CD14-positive monocyte (primary cell): Measurements from ENCODE around the gene CDRT4. TPM values are rescaled to one million over a fixed set of nuclear protein-coding genes. Genes with fewer than 3 reads are reported as not detected.
A peak's percentile ranks its signal among the peaks of the same experiment; 100 is the strongest.

Source experiments
- DNase-seq, 3 donors: peaks; one replicate each; pipeline ENCODE4 v3.0.0-alpha.2; 2011 to 2022
- H2AFZ ChIP-seq: 2 replicates; pipeline ENCODE4 v1.6.0; 2012; ENCODE audit warnings: mild to moderate bottlenecking, low read depth, low read length, inconsistent platforms; ENCODE audit not compliant: insufficient read depth, poor library complexity, severe bottlenecking
- H3K27ac ChIP-seq, 2 donors: 1 replicate in 1 of 2; 2 replicates in 1 of 2; pipeline ENCODE4 v1.5.1; 2012 to 2013; ENCODE audit warnings: low read length in 2 of 2, control low read depth in 1 of 2, inconsistent platforms in 1 of 2, low read depth in 1 of 2, mild to moderate bottlenecking in 1 of 2
- H3K27me3 ChIP-seq, 2 donors: one replicate each; pipeline versions ENCODE4 v1.6.0 to v1.6.1; 2011 to 2013; ENCODE audit warnings: low read length in 2 of 2; ENCODE audit not compliant: control insufficient read depth in 2 of 2, insufficient read depth in 2 of 2
- H3K36me3 ChIP-seq, 2 donors: replicated peaks in 1 of 2; 1 replicate in 1 of 2; 2 replicates in 1 of 2; pipeline versions ENCODE4 v1.5.1 to v1.6.1; 2012 to 2013; ENCODE audit warnings: low read length in 2 of 2, control low read depth in 1 of 2, inconsistent platforms in 1 of 2, mild to moderate bottlenecking in 1 of 2; ENCODE audit not compliant: insufficient read depth in 2 of 2, control insufficient read depth in 1 of 2
- H3K4me1 ChIP-seq, 2 donors: 1 replicate in 1 of 2; 2 replicates in 1 of 2; pipeline versions ENCODE4 v1.5.1 to v1.6.1; 2012 to 2013; ENCODE audit warnings: low read length in 2 of 2, control low read depth in 1 of 2, inconsistent platforms in 1 of 2, mild to moderate bottlenecking in 1 of 2, moderate library complexity in 1 of 2; ENCODE audit not compliant: insufficient read depth in 2 of 2, control insufficient read depth in 1 of 2
- H3K4me2 ChIP-seq: replicated peaks from 2 replicates; pipeline ENCODE3; 2012; ENCODE audit warnings: low read length, moderate library complexity, mild to moderate bottlenecking; ENCODE audit not compliant: poor library complexity, severe bottlenecking; ENCODE audit errors: extremely low read depth
- H3K4me3 ChIP-seq, 3 experiments: fragments of 200-600 bp in 1 of 3; sonication (generic) in 1 of 3; replicated peaks in 1 of 3; 1 replicate in 2 of 3; 2 replicates in 1 of 3; pipeline ENCODE4 v1.5.1; 2011 to 2013; ENCODE audit warnings: low read length in 3 of 3, mild to moderate bottlenecking in 3 of 3, control low read depth in 2 of 3, low read depth in 2 of 3, inconsistent platforms in 1 of 3, moderate library complexity in 1 of 3
- H3K79me2 ChIP-seq: 2 replicates; pipeline ENCODE4 v1.6.0; 2012; ENCODE audit warnings: mild to moderate bottlenecking, control low read depth, inconsistent platforms, low read length, moderate library complexity; ENCODE audit not compliant: insufficient read depth
- H3K9ac ChIP-seq: 2 replicates; pipeline ENCODE4 v1.6.0; 2017; ENCODE audit warnings: low read length, mild to moderate bottlenecking; ENCODE audit not compliant: insufficient read depth, poor library complexity, severe bottlenecking
- H3K9me3 ChIP-seq, 2 donors: replicated peaks in 1 of 2; 1 replicate in 1 of 2; 2 replicates in 1 of 2; pipeline versions ENCODE4 v1.5.1 to v1.6.1; 2012 to 2013; ENCODE audit warnings: low read length in 2 of 2, control low read depth in 1 of 2; ENCODE audit not compliant: control insufficient read depth in 1 of 2, insufficient read depth in 1 of 2
- H4K20me1 ChIP-seq: 2 replicates; pipeline ENCODE4 v1.6.0; 2012; ENCODE audit warnings: mild to moderate bottlenecking, low read length, control low read depth, moderate library complexity; ENCODE audit not compliant: insufficient read depth
- H3K27ac Mint-ChIP-seq, 7 donors: one replicate each; pipeline ENCODE4 v1.8.0; 2020; ENCODE audit warnings: mild to moderate bottlenecking in 7 of 7, mixed read lengths in 7 of 7, moderate library complexity in 6 of 7, inconsistent platforms in 2 of 7
- H3K27me3 Mint-ChIP-seq, 3 donors: one replicate each; pipeline ENCODE4 v1.8.0; 2021 to 2022; ENCODE audit warnings: low read depth in 3 of 3, mild to moderate bottlenecking in 3 of 3, mixed read lengths in 3 of 3, moderate library complexity in 3 of 3, inconsistent platforms in 1 of 3
- H3K36me3 Mint-ChIP-seq, 2 donors: one replicate each; pipeline ENCODE4 v1.8.0; 2020; ENCODE audit warnings: mixed read lengths in 2 of 2, inconsistent platforms in 1 of 2, mild to moderate bottlenecking in 1 of 2
- H3K4me1 Mint-ChIP-seq: one replicate; pipeline ENCODE4 v1.8.0; 2020; ENCODE audit warnings: mild to moderate bottlenecking, mixed read lengths
- H3K4me3 Mint-ChIP-seq, 2 donors: one replicate each; pipeline ENCODE4 v1.8.0; 2020; ENCODE audit warnings: mild to moderate bottlenecking in 2 of 2, mixed read lengths in 2 of 2, moderate library complexity in 1 of 2
- H3K9me3 Mint-ChIP-seq, 7 donors: one replicate each; pipeline ENCODE4 v1.8.0; 2020 to 2022; ENCODE audit warnings: mixed read lengths in 7 of 7, mild to moderate bottlenecking in 6 of 7, moderate library complexity in 6 of 7, inconsistent platforms in 2 of 7
- CTCF ChIP-seq: fragments of 200-600 bp; IDR thresholded peaks from one replicate; pipeline ENCODE4 v1.8.0; 2022; ENCODE audit warnings: antibody characterized with exemption, mild to moderate bottlenecking
- WGBS: methylation state at CpG from one replicate; pipeline ENCODE4 v1.1.5; 2013; ENCODE audit warnings: missing lambda C conversion rate; ENCODE audit not compliant: insufficient coverage; 5-methylcytosine and 5-hydroxymethylcytosine counted together
- intact Hi-C, 2 donors: fragments of 100-400 bp; cut with micrococcal nuclease; formaldehyde crosslinking; loops; one replicate each; pipeline versions ENCODE4 v1.15.0 to v1.15.1; 2023
- polyA plus RNA-seq, 3 donors: library from polyadenylated mRNA; depleted of rRNA in 1 of 3; unstranded in 2 of 3; stranded (reverse) in 1 of 3; fragments of 300-500 nt in 2 of 3; fragments of >200 nt in 1 of 3; fragmentation: Illumina TruSeq in 2 of 3; gene quantifications; 1 replicate in 2 of 3; 2 replicates in 1 of 3; pipeline ENCODE4 v1.2.3, GENCODE V29; 2012 to 2021

CDRT4 gene
- polyA plus RNA-seq, 3 donors: 0.34 to 0.71 TPM; not detected in 1

DNA sequence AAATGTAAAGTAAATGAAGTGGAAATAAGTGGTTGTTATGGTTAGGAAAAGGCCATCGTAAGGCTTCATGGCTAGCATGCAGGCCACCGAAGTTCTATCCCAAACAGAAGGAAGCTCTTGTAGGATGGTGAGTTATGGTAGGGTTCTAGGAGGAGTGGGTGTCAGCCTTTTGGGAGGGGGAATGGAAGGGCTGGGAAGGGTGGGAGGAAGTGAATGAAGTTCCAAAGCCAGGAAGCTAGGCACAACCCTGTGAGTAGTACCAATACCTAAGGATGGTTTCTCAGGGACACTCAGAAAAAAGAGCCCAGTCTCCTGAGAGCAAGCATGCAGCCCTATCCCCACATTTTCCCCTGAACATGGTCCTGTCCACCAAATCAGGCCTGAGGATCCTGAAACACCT, 36.3 kb upstream of the CDRT4 start:
- Histone ChIP-seq H4K20me1 (no peaks in the 10 kb centered on the region), H3K9me3 (no peaks in the 10 kb centered on the region), H3K4me3 (no peak overlapping the region), H2AFZ (no peak overlapping the region), H3K27ac (no peak overlapping the region), H3K79me2 (no peaks in the 10 kb centered on the region), H3K4me2 (no peak overlapping the region), H3K9ac (no peak overlapping the region), H3K4me1 (peaks cover 11 to 12% of the 10 kb centered on the region in 2 donors), H3K36me3 (no peaks in the 10 kb centered on the region), H3K27me3 (no peaks in the 10 kb centered on the region)
- no peak for DNase-seq
- peaks cover 0 to 4% of the 10 kb centered on the region in 2 donors for H3K36me3 Mint-ChIP-seq
- H3K9me3 Mint-ChIP-seq: peaks cover 0 to 2% (median 0%) of the 10 kb centered on the region in 7 donors
- no peak overlapping the region for H3K27ac Mint-ChIP-seq
- H3K4me3 Mint-ChIP-seq: no peak overlapping the region
- TF ChIP-seq CTCF: no peak
- peaks cover 0 to 7% (median 0%) of the 10 kb centered on the region in 3 donors for H3K27me3 Mint-ChIP-seq
- intact Hi-C loops: loop anchor here (1.0 to 5.0 kb wide), 2 partner anchors 241 to 243 kb away; no protein-coding TSS in a partner anchor
- WGBS: 87% methylated on average over 2 of the region's 2 CpGs
- H3K4me1 Mint-ChIP-seq: peaks cover 8% of the 10 kb centered on the region

DNA sequence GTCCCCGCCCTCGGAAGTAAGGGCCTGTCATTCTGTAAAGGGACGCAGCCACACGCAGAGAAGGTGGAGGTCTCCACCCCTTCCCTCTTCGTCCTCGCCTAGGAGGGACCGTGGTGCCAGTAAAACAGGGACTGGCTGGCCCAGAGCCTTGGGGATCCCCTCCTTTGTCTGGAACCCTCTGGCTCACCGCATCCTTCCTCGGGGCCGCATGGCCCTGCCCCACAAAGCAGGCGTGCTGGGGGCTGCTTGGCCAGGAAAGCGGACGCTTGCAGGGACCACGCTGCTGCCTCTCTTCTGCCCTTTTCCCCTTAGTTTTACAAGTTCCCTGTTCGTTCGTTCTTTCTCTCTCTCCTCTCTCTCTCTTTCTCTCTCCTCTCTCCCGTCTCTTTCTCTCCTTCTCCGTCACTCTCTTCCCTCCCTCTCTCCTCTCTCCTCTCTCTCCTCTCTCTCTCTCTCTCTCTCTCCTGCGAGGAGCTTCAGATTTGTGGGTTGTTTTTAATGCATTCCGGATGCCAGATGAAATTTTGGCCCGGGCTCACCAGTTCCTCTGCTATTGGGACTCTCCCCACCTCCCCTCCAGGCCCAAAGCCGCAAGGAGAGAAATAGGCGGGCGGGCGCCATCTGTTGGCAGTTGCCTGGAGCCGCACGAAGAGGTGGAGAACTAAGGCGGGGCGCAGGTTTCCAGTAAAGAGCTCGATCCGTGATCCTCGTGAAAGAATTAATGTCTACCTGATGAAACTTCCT, 35.1 kb upstream of the CDRT4 start:
- intact Hi-C loops: loop anchor here (1.0 to 5.0 kb wide), 2 partner anchors 240 to 242 kb away; no protein-coding TSS in a partner anchor
- H3K4me3 ChIP-seq: peak overlapping the region; percentile 1 to 70 (median 29)
- peaks cover 0 to 2% (median 0%) of the 10 kb centered on the region in 7 donors for H3K9me3 Mint-ChIP-seq

More for the DNA sequence above, 35.1 kb upstream of the CDRT4 start:
- Mint-ChIP-seq H3K27me3 (peaks cover 0 to 7% (median 0%) of the 10 kb centered on the region in 3 donors), H3K27ac (peak overlapping the region in 6 of 7 donors; percentile 23 to 95 (median 90)), H3K36me3 (peaks cover 0 to 4% of the 10 kb centered on the region in 2 donors), H3K4me1 (peaks cover 8% of the 10 kb centered on the region), H3K4me3 (peak overlapping the region; percentile 67 to 94)
- Histone ChIP-seq H3K79me2 (no peaks in the 10 kb centered on the region), H3K27ac (no peak overlapping the region), H3K9ac (peak overlapping the region; percentile 45), H3K4me2 (peak overlapping the region; percentile 75), H2AFZ (peak overlapping the region; percentile 82), H3K4me1 (peaks cover 11 to 12% of the 10 kb centered on the region in 2 donors), H4K20me1 (no peaks in the 10 kb centered on the region), H3K36me3 (no peaks in the 10 kb centered on the region), H3K9me3 (no peaks in the 10 kb centered on the region), H3K27me3 (no peaks in the 10 kb centered on the region)
- 16% methylated on average over 27 of the region's 32 CpGs for WGBS
- DNase-seq: peak; percentile 64 to 75 (median 71)
- peak; percentile 81 for TF ChIP-seq CTCF
